Activated CD4-positive, alpha-beta T cell treated with anti-CD3 and anti-CD28 coated beads, Interleukin-10, Interleukin-2, amounts not matched to agents 100 ng/mL and 50 ng/mL, durations not matched to agents 16 hours and 8 hours (primary cell): ENCODE data around the gene NKAIN1.
"Not testable (repeated sequence)": the region's sequence is repeated elsewhere in the genome, so short reads cannot be mapped to it uniquely, and the experiment has no call there.

Experiments used
- DNase-seq: peaks from one replicate; pipeline ENCODE4 v3.0.0-alpha.2; 2020

Gene NKAIN1

DNA sequence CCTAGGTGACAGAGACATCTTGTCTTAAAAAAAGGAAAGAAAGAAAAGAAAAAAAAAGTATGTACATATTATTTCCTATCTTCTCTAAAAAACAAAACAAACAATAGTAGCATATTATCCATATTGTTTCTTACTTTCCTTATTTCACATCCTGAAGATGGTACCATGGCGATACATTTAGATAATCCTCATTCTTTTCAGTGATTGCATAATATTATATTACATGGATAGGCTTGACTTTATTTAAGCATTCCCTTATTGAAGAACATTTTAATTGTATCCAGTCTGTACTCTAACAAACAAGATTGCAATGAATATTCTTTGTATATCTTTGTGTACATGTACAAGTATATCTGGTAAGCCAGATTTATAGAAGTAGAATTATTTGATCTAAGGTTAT is 91.3 kb downstream of the NKAIN1 start:
- DNase-seq = no peak

- no peak for DNase-seq
Measured at GRCh38 chr1:31145648-31146047, 94.0 kb downstream of the NKAIN1 start.

- no peak for DNase-seq
Measured at GRCh38 chr1:31144442-31144841, 95.2 kb downstream of the NKAIN1 start.

- DNase-seq = no peak
Measured at GRCh38 chr1:31143455-31143854, 96.2 kb downstream of the NKAIN1 start.

- no peak for DNase-seq
Measured at GRCh38 chr1:31142406-31142805, 97.3 kb downstream of the NKAIN1 start.

DNA sequence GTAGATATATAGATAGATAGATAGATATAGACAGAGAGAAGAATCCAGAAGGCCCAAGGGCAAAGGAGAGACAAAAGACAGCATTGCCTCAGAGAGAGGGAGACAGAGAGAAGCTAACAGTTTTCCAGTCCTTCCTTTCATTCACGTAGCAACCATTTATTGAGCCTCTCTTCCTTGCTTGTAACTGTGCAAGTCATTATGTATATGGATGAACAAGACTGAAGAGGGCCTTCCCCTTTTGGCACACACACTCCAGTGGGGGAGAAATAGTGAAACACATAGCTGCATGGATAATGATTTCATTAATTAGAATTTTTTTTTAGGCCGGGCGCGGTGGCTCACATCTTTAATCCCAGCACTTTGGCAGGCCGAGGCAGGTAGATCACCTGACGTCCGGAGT is 99.4 kb downstream of the NKAIN1 start:
- DNase-seq = no peak

GRCh38 chr1:31138797-31139521 is 100.7 kb downstream of the NKAIN1 start:
- DNase-seq = not testable (repeated sequence)

- DNase-seq = not testable (repeated sequence)
Measured at GRCh38 chr1:31137873-31138272, 101.8 kb downstream of the NKAIN1 start.

- DNase-seq = no peak
Measured at GRCh38 chr1:31135973-31136600, 103.6 kb downstream of the NKAIN1 start.

GRCh38 chr1:31133368-31133767 is 106.3 kb downstream of the NKAIN1 start:
- DNase-seq = no peak
